ENCODE results near the gene ZDHHC3.

Gene ZDHHC3

DNA sequence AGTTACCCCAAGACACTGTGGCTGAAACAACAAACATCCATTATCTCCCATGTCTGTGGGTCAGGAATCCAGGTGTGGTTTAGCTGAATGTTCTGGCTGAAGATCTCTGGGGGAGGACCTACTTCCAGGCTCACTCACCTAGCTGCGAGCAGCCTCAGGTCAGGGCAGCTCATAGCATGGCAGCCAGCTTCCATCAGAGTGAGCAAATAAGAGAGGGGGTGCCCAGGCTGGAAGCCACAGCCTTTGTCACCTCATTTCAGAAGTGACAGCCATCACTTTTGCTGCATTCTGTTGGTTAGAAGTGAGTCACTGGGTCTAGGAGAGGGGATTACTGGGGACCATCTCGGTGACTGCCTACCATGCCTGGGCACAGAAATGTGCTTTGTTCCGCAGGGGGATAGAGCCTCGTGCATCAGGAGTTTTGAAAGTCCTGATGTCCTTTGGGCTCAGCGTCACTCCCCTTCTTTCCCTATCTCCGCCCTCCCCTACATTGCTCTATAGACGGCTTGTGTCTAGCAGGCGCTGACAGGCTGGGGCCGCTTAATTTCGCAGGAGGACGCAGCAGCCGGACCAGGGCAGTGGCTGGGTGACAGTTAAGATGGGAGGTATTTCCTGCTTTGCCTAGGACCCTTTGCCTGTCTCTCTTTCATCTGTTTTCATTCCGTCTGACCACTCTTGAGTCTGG, 76.1 kb downstream of the ZDHHC3 start:
- no peak for FAIRE-seq
- no peak for DNase-seq (ENCODE audit: low spot score)

DNA sequence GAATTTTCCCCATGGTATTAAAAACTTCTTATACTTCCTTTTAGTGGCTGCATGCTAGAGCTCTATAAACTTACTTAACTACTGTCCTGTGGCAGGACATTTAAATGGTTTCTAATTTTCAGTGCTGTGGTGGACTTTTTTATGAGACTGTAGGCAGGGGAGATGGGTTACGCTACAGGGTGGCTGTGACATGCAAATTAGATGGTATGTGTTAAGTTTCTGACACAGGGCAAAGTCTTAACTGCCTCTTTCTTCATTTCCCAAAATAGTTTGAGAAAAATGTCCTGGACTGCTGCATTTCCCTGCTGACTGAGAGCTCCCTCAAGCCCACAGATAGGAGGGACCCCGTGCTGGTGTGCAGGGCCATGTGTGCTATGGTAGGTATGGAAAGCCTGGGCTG, 79.5 kb downstream of the ZDHHC3 start:
- no peak for DNase-seq (ENCODE audit: low spot score)
- no peak for FAIRE-seq

GRCh38 chr3:44894485-44894884, 81.5 kb downstream of the ZDHHC3 start:
- FAIRE-seq (no peak), DNase-seq (ENCODE audit: low spot score) (no peak)

DNA sequence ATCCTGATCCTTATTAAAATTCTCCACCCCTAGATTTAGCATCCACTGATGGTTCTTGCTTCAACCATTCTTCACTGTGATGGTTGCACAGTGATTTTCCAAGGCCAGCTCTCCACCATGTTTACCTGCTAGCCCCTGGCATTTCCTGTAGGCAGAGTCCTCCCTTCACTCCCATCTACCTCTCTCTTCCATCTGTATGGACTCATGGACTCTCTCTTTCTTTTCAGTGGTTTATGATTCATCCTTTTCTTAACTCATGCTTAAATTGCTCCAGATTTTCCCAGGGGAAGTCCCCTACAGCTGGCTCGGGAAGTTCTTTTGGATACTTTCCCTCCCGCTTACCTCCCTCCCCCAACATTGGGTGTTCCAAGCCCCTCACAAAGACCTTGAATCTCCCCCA, 82.9 kb downstream of the ZDHHC3 start:
- FAIRE-seq = peak; percentile 83

DNA sequence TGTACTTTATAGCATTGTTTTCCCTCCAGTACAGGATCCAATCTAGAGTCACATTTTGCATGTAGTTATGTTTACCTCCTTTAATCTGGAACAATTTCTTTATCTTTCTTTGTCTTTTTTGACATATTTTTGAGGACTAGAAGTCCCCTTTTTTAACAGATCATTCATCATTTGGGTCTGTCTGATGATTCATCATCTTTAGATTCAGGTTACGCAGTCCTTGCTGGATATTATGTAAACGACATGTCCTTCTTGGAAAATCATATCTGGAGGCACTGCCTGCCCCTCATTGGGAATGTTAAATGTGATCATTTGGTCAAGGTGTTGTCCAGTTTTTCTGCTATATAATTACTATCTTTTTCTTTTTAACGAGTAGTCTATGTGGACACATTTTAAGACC, 83.3 kb downstream of the ZDHHC3 start:
- DNase-seq (ENCODE audit: low spot score) (no peak), FAIRE-seq (peak; percentile 2)

More for the DNA sequence above, 82.9 kb downstream of the ZDHHC3 start:
- peak; percentile 84 for DNase-seq (ENCODE audit: low spot score)

GRCh38 chr3:44890852-44891251, 85.1 kb downstream of the ZDHHC3 start:
- no peak for FAIRE-seq
- DNase-seq (ENCODE audit: low spot score) = no peak

GRCh38 chr3:44890258-44890657, 85.7 kb downstream of the ZDHHC3 start:
- no peak for FAIRE-seq
- no peak for DNase-seq (ENCODE audit: low spot score)

- no peak for DNase-seq (ENCODE audit: low spot score)
- no peak for FAIRE-seq
Observed at GRCh38 chr3:44887101-44887500, 88.9 kb downstream of the ZDHHC3 start.

DNA sequence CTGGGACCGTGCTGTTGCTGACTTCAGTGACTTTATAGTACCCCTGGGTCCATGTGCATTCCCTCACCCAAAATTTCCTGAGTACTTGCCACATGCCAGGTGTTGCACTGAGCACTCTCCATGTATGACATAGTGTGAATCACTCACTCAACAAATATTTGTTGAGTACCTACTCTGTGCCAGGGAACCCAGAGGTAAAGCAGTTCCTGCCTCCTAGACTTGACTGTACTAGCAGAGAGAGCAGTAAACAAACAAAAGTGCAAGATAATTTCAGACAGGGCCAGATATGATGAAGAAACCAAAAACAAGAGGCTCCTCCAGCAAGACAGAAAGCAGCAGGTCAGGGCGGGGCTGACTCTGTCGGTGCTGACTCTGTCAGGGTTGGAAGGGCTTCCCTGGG, 89.4 kb downstream of the ZDHHC3 start:
- no peak for FAIRE-seq
- peak; percentile 7 for DNase-seq (ENCODE audit: low spot score)

- DNase-seq (ENCODE audit: low spot score) = peak; percentile 92
- peak; percentile 92 for FAIRE-seq
Observed at GRCh38 chr3:44885618-44886017, 90.4 kb downstream of the ZDHHC3 start.

DNA sequence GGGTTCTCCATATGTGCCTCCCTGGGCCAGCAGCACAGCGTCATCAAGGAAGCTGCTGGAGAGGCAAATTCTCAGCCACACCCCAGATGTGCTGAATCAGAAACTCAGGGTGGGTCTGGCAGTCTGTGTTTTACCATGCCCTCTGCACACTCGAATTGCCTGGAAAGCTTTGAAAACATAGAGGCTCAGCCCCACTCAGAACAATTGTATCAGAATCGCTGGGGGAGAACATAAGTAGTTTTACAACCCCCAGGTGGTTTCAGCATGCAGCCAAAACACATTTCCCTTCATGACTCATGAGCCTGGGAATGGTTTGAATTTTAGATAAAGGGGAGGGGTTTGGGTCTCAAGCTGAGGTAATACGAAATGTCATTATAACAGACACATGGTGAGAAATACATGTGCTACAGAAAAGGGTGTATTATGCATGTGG, 92.0 kb downstream of the ZDHHC3 start:
- DNase-seq (ENCODE audit: low spot score) = peak; percentile 92

DNA sequence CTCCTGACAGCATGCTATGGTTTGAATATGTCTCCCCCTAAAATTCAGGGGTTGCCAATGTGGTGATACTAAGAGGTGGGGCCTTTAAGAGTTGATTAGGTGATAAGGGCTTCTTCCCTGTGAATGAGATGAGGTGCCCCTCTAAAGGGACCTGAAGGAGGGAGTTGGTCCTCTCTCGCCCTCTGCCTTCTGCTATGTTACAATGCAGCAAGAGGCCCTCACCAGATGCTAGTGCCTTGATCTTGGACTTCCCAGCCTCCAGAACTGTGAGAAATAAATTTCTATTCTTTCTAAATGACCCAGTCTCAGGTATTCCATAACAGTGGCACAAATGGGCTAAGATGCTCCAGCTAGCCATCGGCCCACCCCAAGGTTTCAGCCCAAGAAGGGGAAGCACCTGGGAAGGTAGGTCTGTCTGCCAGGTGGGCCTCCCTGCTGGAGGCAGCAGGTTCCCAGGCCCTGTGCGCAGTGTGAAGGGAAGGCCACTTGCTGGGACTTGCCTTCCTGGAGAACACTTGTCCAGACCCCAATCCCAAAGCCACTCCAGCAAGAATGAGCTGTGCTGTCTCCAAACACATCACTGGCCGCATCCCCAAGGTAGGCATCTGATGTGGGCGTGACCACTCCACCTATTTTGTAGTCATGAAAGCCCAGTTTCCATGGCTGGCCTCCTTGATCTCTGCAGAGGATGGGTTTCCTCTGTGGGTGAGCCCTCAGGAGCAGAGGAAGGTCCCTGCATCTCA, 92.6 kb downstream of the ZDHHC3 start:
- FAIRE-seq = no peak
- no peak for DNase-seq (ENCODE audit: low spot score)

More for the DNA sequence above, 92.0 kb downstream of the ZDHHC3 start:
- FAIRE-seq = peak; percentile 96

- no peak for DNase-seq (ENCODE audit: low spot score)
Observed at GRCh38 chr3:44880284-44880683, 95.7 kb downstream of the ZDHHC3 start.

GRCh38 chr3:44877333-44877732, 98.6 kb downstream of the ZDHHC3 start:
- no peak for DNase-seq (ENCODE audit: low spot score)
- no peak for FAIRE-seq

More at GRCh38 chr3:44880284-44880683, 95.7 kb downstream of the ZDHHC3 start:
- FAIRE-seq = no peak

DNA sequence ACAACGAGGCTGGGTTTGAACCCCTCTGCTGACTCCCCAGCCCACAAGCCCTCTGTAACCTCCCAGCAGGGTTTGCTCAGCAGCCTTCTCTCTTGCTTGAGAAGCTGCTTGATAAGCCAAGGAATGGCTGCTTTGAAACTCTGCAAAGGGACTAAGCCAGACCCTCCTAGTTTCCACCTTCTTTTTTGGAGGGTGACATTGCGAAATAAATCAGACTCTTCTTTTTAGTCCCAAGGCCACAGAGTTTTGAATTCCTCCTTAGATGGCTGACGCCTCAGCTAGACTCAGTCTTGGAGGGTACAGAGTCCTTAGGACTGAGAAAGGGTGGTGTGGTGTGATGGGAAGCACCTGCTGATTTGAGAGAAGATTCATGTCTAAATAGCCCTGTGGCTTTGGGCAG, 100.4 kb downstream of the ZDHHC3 start:
- DNase-seq (ENCODE audit: low spot score) = no peak
- FAIRE-seq = no peak
